GM21717 (cell line): ENCODE results near the gene SYT1.
"Not testable (repeated sequence)": the region's sequence is repeated elsewhere in the genome, so short reads cannot be mapped to it uniquely, and the experiment has no call there.

Experiments
- ATAC-seq: cut with Tn5 transposase; IDR thresholded peaks from one replicate; pipeline ENCODE4 v1.9.1; 2021; ENCODE audit warnings: mild to moderate bottlenecking, moderate library complexity; ENCODE audit not compliant: unreplicated experiment

Gene SYT1

DNA sequence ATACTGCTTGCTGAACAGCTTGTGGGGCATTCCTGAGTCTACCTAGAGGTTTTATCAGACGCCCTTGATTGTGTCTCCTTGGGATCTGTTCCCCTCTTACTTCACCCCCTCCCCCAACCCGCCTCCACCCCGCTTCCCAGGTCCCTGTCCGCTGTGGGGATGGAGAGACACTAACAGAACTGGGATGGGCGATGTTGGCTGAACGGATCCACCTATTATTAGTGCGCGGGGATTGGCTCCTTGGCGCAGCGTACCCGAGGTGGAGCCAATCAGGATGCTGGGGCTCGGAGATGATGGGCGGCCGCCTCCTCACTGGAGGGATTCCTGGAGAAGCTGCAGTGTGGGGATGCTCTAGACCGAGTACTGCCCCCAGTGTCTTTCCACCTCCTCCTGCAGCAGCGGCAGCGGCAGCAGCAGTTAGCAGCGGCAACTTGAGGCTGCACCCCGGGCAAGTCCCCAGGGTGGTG lies at the start of gene SYT1:
TSS of gene SYT1 (plus strand) at position 372 of the 467 bp plus-strand sequence.
- ATAC-seq = no peak

GRCh38 chr12:78818487-78818886 lies 46.1 kb upstream of the SYT1 start:
- no peak for ATAC-seq

- ATAC-seq = no peak
These were observed 43.6 kb upstream of the SYT1 start for GRCh38 chr12:78820946-78821345.

GRCh38 chr12:78824918-78825317 lies 39.7 kb upstream of the SYT1 start:
- ATAC-seq = no peak

DNA sequence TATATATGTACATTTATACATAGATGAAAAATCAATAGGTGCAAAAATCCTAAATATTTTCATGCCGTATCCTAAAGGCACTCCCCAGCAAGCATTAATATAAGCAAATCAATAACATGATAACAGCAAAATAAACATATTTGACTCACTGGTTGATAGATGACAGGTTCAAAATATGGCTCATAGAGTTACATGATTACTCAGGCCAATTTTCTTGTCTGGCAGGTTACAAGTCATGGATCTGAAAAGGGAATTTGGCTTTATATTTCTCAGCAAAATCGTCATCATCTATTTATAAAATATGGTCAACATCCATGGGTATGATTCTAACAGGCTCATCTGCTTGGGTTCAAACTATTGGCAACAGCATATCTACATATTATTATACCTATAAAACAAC lies 34.9 kb upstream of the SYT1 start:
- no peak for ATAC-seq

- no peak for ATAC-seq
These were observed 29.1 kb upstream of the SYT1 start for GRCh38 chr12:78835493-78835892.

DNA sequence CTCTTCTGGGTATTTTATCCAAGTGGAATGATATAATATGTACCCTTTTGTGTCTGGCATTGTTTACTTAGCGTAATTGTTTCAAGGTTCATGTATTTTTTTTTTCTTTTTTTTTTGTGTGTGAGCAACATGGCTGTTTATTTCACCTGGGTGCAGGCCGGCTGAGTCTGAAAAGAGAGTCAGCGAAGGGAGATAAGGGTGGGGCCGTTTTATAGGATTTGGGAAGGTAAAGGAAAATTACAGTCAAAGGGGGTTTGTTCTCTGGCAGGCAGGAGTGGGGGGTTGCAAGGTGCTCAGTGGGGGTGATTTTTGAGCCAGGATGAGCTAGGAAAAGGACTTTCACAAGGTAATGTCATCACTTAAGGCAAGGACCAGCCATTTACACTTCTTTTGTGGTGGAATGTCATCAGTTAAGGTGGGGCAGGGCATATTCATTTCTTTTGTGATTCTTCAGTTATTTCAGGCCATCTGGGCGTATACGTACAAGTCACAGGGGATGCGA lies 24.0 kb upstream of the SYT1 start:
- ATAC-seq = not testable (repeated sequence)

DNA sequence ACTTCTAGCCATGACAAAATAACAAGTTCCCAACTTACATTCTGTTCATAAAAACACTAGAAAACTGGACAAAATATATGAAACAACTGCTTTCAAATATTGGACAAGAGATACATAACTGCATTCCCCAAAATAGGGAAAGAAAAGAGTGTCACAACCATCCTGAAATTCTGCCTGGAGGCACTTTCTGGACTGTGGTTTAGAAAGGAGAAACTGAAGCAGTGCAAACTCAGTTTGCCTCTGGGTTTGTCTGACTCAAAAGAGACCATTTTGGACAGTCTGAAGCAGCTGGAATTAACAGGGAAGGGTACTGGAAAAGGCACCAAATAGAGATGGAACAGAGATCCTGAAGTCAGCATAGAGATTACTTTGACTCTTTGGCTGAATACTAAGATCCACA lies 11.3 kb upstream of the SYT1 start:
- no peak for ATAC-seq

GRCh38 chr12:78863482-78864402 lies 832 bp upstream of the SYT1 start:
- ATAC-seq = no peak

DNA sequence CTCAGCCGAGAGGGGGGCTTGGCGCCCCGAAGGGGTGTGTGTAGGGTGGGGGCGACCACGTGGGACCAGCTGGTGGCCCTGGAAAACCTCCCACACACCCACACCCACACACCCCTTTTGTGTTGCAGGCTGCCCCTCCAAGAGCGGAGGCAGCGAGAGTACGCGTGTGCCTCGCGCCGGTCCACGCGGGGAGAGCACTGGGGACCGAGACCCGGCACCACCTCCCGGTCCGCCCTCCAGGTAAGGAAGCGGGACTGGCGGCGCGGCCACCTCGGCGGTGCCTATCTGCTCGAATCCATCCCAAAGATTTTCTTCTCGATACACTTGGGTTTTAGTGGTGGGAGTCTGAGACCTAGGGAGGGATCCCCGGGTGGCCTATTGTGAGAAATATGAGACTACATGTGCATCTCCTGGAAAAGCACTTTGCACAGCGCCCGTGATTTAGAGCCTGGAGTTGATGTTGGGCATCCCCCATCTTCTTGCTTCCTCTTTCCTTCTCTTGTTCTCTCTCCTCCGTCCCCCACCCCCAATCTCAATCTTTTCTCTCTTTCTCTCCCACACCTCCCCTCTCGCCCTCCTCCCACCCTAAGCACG lies 393 bp downstream of the SYT1 start:
- ATAC-seq = no peak

- ATAC-seq = no peak
These were observed 942 bp downstream of the SYT1 start for GRCh38 chr12:78865516-78865915.

DNA sequence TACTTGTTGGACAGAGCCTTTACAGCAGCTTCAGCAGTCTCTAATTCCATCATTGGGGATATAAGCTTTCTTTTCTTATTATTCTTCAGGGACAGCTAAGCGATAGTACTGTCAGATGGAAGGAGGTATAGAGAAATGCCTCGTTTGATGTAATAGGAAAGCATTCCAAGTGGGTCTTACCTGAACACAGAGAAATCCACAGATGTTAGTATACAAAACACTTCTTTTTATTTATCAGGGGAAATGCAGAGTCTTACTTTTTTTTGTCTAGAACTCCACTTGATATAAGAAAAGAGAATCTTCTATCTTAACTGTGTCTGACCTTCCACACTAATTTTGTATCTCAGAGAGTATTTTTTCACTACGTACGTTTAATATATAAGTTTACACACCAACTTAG lies 1.9 kb downstream of the SYT1 start:
- ATAC-seq = no peak

DNA sequence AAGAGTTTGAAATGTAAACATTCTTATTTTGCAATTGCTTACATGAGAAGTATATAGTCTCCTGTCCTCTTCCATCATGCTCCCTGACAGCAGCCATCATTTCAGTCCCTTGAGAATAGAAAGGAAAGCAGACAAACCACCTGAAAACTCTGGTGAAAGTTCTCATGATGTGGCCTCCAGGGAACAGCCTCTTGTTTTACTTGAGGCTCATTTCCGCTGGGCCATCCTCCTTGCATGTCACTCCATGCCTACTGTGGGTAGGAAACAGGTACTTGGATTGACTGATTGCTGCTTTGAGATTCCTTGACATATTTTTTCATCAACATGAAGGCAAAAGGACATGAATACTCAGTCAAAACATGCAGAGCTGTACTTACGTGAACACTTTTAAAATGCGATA lies 6.0 kb downstream of the SYT1 start:
- ATAC-seq = no peak

GRCh38 chr12:78871566-78871965 lies 7.0 kb downstream of the SYT1 start:
- no peak for ATAC-seq

- ATAC-seq = no peak
These were observed 13.9 kb downstream of the SYT1 start for GRCh38 chr12:78878459-78878858.

DNA sequence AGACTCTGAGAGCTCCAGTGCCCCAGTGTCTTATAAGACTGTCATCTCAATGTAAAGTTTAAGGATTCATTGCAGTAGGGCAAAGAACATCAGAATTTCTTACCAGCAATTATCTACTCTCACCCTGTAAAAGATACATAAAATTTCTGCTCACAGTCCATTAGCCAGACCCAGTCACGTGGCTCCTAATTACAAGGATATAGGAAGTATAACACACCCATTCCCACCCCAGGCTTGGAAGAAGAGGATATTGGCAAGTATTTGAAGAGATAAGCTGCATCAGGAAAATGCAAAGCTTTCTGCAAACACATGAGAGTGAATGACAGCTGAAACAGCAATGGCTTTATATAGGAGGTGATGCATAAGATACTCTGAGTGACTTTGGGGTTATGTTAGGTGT lies 14.3 kb downstream of the SYT1 start:
- ATAC-seq = no peak

- ATAC-seq = no peak
These were observed 15.5 kb downstream of the SYT1 start for GRCh38 chr12:78880078-78880477.

GRCh38 chr12:78881685-78882084 lies 17.1 kb downstream of the SYT1 start:
- no peak for ATAC-seq

GRCh38 chr12:78885466-78885865 lies 20.9 kb downstream of the SYT1 start:
- no peak for ATAC-seq

GRCh38 chr12:78886719-78887407 lies 22.3 kb downstream of the SYT1 start:
- ATAC-seq = no peak

DNA sequence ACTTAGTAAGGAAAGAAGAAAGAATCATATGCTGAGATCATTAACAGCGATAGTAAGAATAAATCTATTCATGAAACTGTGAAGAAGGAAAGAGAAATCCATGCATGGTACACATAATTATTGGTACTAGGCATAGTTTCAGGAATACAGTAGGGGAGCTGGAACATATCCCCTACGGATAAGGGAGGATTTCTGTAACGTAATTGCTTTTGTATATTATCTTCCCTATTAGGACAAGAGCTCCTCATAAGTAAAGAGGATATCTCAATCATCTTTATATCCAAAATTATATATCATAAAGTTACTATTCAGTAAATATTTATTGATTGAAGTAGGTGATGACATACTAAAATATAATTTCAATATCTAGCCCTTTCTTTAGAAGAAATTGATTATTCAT lies 22.9 kb downstream of the SYT1 start:
- no peak for ATAC-seq
